ENCODE data around the gene POLDIP2. TPM values are rescaled to one million over a fixed set of nuclear protein-coding genes. Genes with fewer than 3 reads are reported as not detected.

The POLDIP2 gene
- total and polyA plus RNA-seq, 9 of the 15 experiments (the other 6 are each of a cell fraction or from before 2014, with no cell fraction given): 22.0 to 137 (median 104) TPM

DNA sequence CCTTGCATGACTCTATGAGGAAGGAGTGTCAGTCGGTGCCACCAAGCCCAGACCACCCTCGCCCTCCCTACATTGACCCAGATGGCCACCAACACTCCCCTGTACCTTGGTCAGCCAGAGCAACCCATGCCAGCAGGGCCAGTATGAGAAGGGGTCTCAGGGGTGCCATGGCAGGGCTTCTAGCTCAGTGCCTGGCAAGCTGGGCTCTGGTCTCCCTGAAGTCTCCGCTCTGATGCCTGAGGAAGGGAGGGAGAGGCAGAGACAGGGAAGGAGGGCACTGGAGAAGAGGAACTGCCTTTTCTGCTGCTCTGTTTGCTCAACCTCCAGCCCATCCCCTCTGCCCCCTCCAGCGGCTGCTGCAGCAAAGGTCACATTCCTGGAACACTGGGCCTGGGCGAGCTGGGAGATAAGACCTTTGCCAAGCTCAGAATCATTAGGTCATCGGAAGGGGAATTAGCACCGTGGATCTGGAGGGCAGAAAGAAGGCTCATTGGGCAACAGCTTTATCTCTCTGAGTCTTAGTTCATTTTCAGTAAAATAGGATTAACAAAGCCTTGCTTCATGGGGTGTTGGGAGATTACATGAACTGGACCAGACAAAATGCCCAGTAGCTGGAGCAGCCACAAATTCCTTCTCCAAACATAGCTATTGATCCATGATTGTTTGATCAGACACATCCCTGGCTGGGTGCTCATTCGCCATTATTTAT lies 12.9 kb upstream of the POLDIP2 start, which contains the start of gene VTN (continued):
- TF ChIP-seq TSHZ1 (CRISPR knock-in tag; IDR thresholded peaks at IDR 0.05) (no peak), ZNF785 (CRISPR knock-in tag; IDR thresholded peaks at IDR 0.05) (no peak), JUND (IDR thresholded peaks at IDR 0.05; ENCODE audit: borderline replicate concordance, low read depth, low read length) (peak; percentile 51; the same call in 1 of the 2 replicates), JUND (tag; IDR thresholded peaks at IDR 0.05; ENCODE audit: borderline replicate concordance, low read depth, low read length) (peak; percentile 64; the same call in 1 of the 3 replicates), STAT5B (CRISPR knock-in tag; IDR thresholded peaks at IDR 0.05) (no peak), NELFE (IDR thresholded peaks at IDR 0.05; ENCODE audit: insufficient read depth, insufficient read length) (no peak), DNMT1 (IDR thresholded peaks at IDR 0.05) (no peak), GABPB2 (CRISPR knock-in tag; conservative IDR thresholded peaks at IDR 0.05) (no peak), SNRNP70 (optimal IDR thresholded peaks at IDR 0.05; ENCODE audit: low read depth, low read length) (no peak), PML (IDR thresholded peaks at IDR 0.05; ENCODE audit: low read length) (no peak), PHB (CRISPR knock-in tag; IDR thresholded peaks at IDR 0.05) (no peak), POLR2A (conservative IDR thresholded peaks at IDR 0.05) (no peak), NRF1 (conservative IDR thresholded peaks at IDR 0.05 in 1 of 2, IDR thresholded peaks at IDR 0.05 in 1 of 2) (peak in 1 of 2 experiments; percentile 31; a peak in 2 of 4 replicates), CHAMP1 (IDR thresholded peaks at IDR 0.05) (no peak), SP1 (CRISPR knock-in tag; IDR thresholded peaks at IDR 0.05) (no peak), ARID2 (IDR thresholded peaks at IDR 0.05) (no peak), U2AF2 (optimal IDR thresholded peaks at IDR 0.05; ENCODE audit: low read depth, low read length) (no peak), ZNF354B (CRISPR knock-in tag; IDR thresholded peaks at IDR 0.05) (no peak)
- TF ChIP-seq, protein P1, sequence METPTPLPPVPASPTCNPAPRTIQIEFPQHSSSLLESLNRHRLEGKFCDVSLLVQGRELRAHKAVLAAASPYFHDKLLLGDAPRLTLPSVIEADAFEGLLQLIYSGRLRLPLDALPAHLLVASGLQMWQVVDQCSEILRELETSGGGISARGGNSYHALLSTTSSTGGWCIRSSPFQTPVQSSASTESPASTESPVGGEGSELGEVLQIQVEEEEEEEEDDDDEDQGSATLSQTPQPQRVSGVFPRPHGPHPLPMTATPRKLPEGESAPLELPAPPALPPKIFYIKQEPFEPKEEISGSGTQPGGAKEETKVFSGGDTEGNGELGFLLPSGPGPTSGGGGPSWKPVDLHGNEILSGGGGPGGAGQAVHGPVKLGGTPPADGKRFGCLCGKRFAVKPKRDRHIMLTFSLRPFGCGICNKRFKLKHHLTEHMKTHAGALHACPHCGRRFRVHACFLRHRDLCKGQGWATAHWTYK (CRISPR knock-in tag; IDR thresholded peaks at IDR 0.05): no peak
- TF ChIP-seq, protein P2, sequence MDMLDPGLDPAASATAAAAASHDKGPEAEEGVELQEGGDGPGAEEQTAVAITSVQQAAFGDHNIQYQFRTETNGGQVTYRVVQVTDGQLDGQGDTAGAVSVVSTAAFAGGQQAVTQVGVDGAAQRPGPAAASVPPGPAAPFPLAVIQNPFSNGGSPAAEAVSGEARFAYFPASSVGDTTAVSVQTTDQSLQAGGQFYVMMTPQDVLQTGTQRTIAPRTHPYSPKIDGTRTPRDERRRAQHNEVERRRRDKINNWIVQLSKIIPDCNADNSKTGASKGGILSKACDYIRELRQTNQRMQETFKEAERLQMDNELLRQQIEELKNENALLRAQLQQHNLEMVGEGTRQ (CRISPR knock-in tag; IDR thresholded peaks at IDR 0.05): no peak
- TF ChIP-seq, protein P3, sequence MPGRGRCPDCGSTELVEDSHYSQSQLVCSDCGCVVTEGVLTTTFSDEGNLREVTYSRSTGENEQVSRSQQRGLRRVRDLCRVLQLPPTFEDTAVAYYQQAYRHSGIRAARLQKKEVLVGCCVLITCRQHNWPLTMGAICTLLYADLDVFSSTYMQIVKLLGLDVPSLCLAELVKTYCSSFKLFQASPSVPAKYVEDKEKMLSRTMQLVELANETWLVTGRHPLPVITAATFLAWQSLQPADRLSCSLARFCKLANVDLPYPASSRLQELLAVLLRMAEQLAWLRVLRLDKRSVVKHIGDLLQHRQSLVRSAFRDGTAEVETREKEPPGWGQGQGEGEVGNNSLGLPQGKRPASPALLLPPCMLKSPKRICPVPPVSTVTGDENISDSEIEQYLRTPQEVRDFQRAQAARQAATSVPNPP (IDR thresholded peaks at IDR 0.05; ENCODE audit: borderline replicate concordance, insufficient read depth, insufficient read length): no peak

All from K562 (cell line).